Naive B cell (primary cell): ENCODE results near the gene TLE6. TPM values are rescaled to one million over a fixed set of nuclear protein-coding genes. Genes with fewer than 3 reads are reported as not detected.
A peak's percentile ranks its signal among the peaks of the same experiment; 100 is the strongest.

Experiments
- ATAC-seq, 2 donors: fragments of 150-1000 bp; cut with Tn5 transposase; 2 replicates each; pipeline ENCODE4 v1.10.0; 2021; ENCODE audit warnings: low read depth in 2 of 2, mild to moderate bottlenecking in 2 of 2, moderate library complexity in 2 of 2
- DNase-seq: peaks from one replicate; pipeline ENCODE4 v3.0.0; 2022
- H3K27ac Mint-ChIP-seq, 6 donors: one replicate each; pipeline ENCODE4 v1.8.0; 2020 to 2022; ENCODE audit warnings: mild to moderate bottlenecking in 6 of 6, mixed read lengths in 6 of 6, moderate library complexity in 5 of 6, inconsistent platforms in 2 of 6
- H3K27me3 Mint-ChIP-seq, 3 donors: one replicate each; pipeline ENCODE4 v1.8.0; 2021 to 2022; ENCODE audit warnings: mixed read lengths in 3 of 3, mild to moderate bottlenecking in 1 of 3
- H3K36me3 Mint-ChIP-seq, 2 donors: one replicate each; pipeline ENCODE4 v1.8.0; 2020 to 2022; ENCODE audit warnings: mixed read lengths in 2 of 2, inconsistent platforms in 1 of 2, mild to moderate bottlenecking in 1 of 2
- H3K4me1 Mint-ChIP-seq, 3 donors: one replicate each; pipeline ENCODE4 v1.8.0; 2020 to 2022; ENCODE audit warnings: mixed read lengths in 3 of 3, inconsistent platforms in 1 of 3, mild to moderate bottlenecking in 1 of 3, moderate library complexity in 1 of 3
- H3K4me3 Mint-ChIP-seq, 8 donors: one replicate each; pipeline ENCODE4 v1.8.0; 2020 to 2022; ENCODE audit warnings: mild to moderate bottlenecking in 8 of 8, mixed read lengths in 8 of 8, moderate library complexity in 8 of 8, inconsistent platforms in 2 of 8
- H3K9me3 Mint-ChIP-seq, 7 donors: one replicate each; pipeline ENCODE4 v1.8.0; 2020 to 2022; ENCODE audit warnings: mixed read lengths in 7 of 7, mild to moderate bottlenecking in 5 of 7, inconsistent platforms in 2 of 7, moderate library complexity in 1 of 7
- polyA plus RNA-seq, 6 donors: library from polyadenylated mRNA; unstranded; fragments of 300-500 nt; fragmentation: Illumina TruSeq; gene quantifications; one replicate each; pipeline ENCODE4 v1.2.3, GENCODE V29; 2021; ENCODE audit warnings: low read depth in 6 of 6

Gene TLE6
- polyA plus RNA-seq, 6 donors from 2014 or later = 0.43 to 10.7 (median 1.8) TPM

DNA sequence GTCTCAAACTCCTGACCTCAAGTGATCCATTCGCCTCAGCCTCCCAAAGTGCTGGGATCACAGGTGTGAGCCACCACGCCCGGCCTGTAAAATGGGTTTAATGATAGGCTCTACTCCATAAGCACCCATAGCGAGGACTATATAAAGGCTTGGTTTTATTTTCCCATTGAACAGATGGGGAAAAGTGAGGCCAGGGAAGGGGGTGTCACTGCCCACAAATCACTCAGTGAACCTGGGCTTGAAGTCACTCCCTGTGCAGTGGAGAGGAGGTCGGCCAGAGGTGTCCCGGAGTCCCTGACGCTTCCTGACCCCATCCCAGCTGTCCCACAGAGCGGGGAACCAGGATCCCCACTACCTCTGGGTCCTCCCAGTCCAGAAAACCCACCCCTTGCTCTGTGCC is 36.8 kb downstream of the TLE6 start:
- ATAC-seq (no peak), DNase-seq (no peak)
- Mint-ChIP-seq H3K27ac (no peak overlapping the region), H3K36me3 (no peaks in the 10 kb centered on the region), H3K4me3 (no peak overlapping the region), H3K9me3 (no peaks in the 10 kb centered on the region), H3K4me1 (no peaks in the 10 kb centered on the region), H3K27me3 (peaks cover 0 to 5% (median 0%) of the 10 kb centered on the region in 3 donors)

DNA sequence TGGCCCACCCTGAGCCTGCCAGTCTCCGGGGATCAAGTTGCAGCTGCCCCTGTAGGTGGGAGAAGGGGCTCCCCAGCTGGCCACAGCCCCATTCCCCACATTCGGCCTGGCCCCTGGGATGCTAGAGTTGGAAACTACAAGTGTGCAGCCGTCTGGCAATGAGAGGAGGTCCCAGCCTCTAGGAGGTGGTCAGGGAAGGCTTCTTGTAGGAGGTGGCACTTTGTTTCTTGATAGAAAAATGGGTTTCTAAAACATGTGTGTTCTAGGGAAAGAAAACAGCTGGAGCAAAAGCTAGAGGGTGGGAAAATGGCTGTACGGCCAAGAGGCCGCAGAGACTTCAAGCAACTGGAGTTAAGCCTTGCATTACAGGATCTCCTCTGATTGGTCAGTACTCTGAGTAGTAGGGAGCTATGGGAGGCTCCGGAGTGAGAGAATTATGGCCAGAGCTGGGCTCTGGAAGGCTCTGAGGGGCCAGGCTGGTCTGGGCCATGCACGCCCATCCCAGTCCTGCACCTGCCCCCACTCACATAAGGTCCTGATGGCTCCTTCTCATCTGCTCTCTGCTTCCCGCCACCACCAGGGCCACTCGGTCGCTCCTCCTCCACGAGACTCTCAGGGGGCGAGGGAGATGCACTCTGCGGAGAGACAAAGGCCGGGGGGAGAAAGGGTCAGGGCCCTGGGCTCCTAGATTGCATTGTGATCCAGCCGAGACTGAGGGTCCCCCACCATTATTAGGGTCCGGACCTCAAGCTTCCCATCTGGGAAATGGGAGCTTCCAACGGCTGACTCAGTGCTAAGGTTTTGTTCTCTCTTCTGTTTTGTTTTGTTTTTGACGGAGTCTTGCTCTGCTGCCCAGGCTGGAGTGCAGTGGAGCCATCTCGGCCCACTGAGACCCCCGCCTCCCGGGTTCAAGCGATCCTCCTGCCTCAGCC is 38.0 kb downstream of the TLE6 start:
- H3K36me3 Mint-ChIP-seq = no peaks in the 10 kb centered on the region
- H3K4me1 Mint-ChIP-seq = no peaks in the 10 kb centered on the region
- peaks cover 0 to 14% (median 4%) of the 10 kb centered on the region in 3 donors for H3K27me3 Mint-ChIP-seq
- H3K9me3 Mint-ChIP-seq = no peaks in the 10 kb centered on the region
- H3K4me3 Mint-ChIP-seq = no peak overlapping the region
- no peak overlapping the region for H3K27ac Mint-ChIP-seq
- DNase-seq (no peak), ATAC-seq (no peak)

DNA sequence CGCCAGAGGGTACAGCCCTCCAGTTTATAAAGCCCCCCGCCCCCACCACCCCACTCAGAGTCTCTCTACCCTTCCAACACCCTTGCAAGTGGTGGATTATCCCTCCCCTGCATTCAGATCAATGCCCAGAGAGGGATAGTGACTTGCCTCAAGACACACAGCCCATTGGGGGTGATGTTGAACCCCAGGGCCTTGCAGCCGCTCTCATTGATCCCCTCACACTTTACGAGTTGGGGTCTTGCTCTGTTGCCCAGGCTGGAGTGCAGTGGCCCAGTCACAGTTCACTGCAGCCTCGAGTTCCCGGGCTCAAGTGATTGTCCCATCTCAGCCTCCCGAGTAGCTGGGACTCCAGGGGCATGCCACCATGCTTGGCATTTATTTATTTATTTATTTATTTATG is 40.6 kb downstream of the TLE6 start:
- no peaks in the 10 kb centered on the region for H3K36me3 Mint-ChIP-seq
- ATAC-seq = no peak
- H3K9me3 Mint-ChIP-seq = no peaks in the 10 kb centered on the region
- no peak for DNase-seq
- peaks cover 0 to 23% (median 14%) of the 10 kb centered on the region in 3 donors for H3K27me3 Mint-ChIP-seq
- H3K4me3 Mint-ChIP-seq = no peak overlapping the region
- H3K27ac Mint-ChIP-seq = no peak overlapping the region
- no peaks in the 10 kb centered on the region for H3K4me1 Mint-ChIP-seq

DNA sequence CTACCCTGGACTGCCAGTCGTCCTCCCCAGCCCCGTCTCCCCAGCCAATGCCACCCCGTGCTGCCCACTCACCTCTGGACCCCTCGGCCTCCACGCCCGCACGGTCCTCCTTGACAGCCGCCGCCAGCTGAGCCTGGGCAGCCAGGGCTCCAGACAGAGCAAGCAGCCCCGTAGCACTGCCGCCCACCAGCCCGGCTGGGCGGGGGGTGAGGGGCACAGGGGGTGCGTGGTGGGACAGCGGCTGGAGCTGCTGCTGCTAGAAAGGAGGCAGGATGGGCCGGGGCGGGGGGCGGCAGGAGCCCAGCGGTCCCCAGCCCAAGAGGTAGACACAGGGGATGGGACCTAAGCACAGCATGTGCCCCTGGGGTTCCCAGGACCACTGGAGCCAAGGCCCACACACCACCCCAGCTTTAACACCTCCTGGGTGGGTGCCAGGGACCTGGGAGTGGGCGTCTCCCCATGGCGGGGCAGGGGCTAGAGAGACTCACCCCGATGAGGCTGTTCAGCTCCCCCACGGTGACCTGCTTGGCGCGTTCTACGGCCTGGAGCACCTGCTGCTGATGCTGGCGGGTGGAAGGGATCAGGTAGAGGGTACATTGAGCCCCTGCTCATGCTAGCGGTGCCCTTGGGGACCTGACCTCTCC is 42.0 kb downstream of the TLE6 start:
- Mint-ChIP-seq H3K9me3 (peaks cover 0 to 3% (median 0%) of the 10 kb centered on the region in 7 donors), H3K27ac (no peak overlapping the region)

DNA sequence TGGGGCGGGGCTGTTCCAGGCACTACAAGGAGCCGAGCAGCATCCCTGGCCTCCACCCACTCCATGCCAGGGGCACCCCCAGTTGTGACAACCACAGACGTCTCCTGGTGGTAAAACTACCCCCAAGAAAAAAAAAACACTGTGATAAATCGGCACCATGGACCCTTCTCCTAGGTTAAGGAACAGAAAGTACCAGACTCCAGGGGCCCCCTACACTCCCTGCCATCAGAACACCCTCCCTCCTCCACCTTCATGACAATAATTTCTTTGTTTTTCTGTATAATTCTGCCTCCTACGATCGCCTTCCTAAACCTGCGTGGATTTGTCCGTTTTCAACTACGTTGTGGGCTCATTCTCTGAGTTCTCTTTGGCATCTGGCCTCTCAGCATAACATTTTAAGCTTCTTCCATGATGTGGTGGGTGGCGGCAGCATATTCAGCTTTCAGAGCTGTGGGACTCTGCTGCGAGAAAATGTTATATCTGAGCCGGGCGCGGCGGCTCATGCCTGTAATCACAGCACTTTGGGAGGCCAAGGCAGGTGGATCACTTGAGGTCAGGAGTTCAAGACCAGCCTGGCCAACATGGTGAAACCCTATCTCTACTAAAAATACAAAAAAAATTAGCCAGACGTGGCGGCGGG is 43.1 kb downstream of the TLE6 start:
- H3K27me3 Mint-ChIP-seq = peaks cover 12 to 43% (median 37%) of the 10 kb centered on the region in 3 donors
- no peak overlapping the region for H3K4me3 Mint-ChIP-seq
- peaks cover 0 to 3% (median 0%) of the 10 kb centered on the region in 7 donors for H3K9me3 Mint-ChIP-seq
- no peak overlapping the region for H3K27ac Mint-ChIP-seq
- DNase-seq (no peak), ATAC-seq (no peak)
- H3K36me3 Mint-ChIP-seq = no peaks in the 10 kb centered on the region
- peaks cover 5 to 13% (median 5%) of the 10 kb centered on the region in 3 donors for H3K4me1 Mint-ChIP-seq

More for the DNA sequence above, 42.0 kb downstream of the TLE6 start:
- H3K4me1 Mint-ChIP-seq = peaks cover 0 to 2% (median under 1%) of the 10 kb centered on the region in 3 donors
- peaks cover 6 to 36% (median 26%) of the 10 kb centered on the region in 3 donors for H3K27me3 Mint-ChIP-seq
- no peak for DNase-seq
- ATAC-seq = no peak
- no peaks in the 10 kb centered on the region for H3K36me3 Mint-ChIP-seq
- H3K4me3 Mint-ChIP-seq = no peak overlapping the region

DNA sequence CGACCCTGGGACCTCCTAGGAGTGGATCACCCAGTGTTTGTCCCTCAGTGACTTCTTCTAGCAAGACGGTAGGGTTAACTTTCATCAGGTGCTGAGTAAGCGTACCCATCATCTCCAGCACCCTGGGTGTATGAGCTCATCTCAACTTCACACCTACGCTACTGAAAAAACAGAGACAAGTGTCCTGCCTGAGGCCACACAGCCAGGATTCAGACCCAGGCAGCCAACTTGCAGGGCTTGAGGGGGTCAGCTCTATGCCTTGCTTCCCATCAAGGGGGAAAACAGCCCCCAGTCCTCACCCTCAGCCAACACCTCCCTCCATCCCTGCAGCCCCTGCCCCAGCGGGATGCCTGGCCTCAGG is 47.1 kb downstream of the TLE6 start:
- DNase-seq (no peak), ATAC-seq (no peak)
- H3K27me3 Mint-ChIP-seq = peaks cover 17 to 60% (median 52%) of the 10 kb centered on the region in 3 donors
- H3K27ac Mint-ChIP-seq = no peak overlapping the region
- H3K36me3 Mint-ChIP-seq = no peaks in the 10 kb centered on the region
- H3K4me3 Mint-ChIP-seq = peak overlapping the region in 1 of 8 donors; percentile 53
- peaks cover 9 to 28% (median 16%) of the 10 kb centered on the region in 3 donors for H3K4me1 Mint-ChIP-seq
- peaks cover 0 to 3% (median 0%) of the 10 kb centered on the region in 7 donors for H3K9me3 Mint-ChIP-seq

DNA sequence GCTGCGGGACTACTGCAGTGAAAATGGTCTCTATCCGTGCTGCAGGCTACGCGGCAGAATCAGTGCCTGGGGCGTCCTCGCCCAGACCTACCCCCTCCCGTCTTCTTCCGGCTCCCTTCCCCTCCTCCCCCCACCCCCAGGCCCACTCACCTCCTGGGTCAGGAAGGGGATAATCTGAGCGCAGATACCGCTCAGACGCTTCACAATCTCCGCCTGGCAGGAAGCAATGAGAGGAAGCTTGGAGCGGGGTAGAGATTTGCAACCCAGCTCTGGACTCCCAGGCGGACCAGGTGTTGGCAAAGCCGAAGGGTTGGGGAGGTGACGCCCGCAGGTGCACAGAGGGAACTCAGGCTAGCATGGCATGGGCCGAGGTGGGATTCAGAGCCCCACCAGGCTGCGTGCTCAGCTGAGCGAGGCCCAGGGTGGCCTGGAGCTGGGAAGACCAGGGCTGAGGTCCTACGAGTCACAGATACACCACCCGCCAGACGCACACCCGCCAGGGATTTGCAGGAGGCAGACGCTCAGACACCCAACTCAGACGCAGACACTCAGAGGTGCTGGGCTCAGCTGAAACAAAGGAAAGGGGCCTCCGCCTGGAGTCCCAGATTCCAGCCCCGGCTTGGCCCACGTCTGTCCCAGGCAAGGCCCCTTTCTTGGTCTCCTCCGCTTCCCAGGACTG is 47.6 kb downstream of the TLE6 start:
- Mint-ChIP-seq H3K9me3 (peaks cover 0 to 3% (median 0%) of the 10 kb centered on the region in 7 donors), H3K27me3 (peaks cover 17 to 58% (median 54%) of the 10 kb centered on the region in 3 donors), H3K4me1 (peaks cover 9 to 28% (median 20%) of the 10 kb centered on the region in 3 donors), H3K4me3 (peak overlapping the region in 3 of 8 donors; percentile 18 to 53 (median 22)), H3K27ac (peak overlapping the region in 1 of 6 donors; percentile 54), H3K36me3 (no peaks in the 10 kb centered on the region)
- peak; percentile 23 to 34 for ATAC-seq
- DNase-seq = no peak

DNA sequence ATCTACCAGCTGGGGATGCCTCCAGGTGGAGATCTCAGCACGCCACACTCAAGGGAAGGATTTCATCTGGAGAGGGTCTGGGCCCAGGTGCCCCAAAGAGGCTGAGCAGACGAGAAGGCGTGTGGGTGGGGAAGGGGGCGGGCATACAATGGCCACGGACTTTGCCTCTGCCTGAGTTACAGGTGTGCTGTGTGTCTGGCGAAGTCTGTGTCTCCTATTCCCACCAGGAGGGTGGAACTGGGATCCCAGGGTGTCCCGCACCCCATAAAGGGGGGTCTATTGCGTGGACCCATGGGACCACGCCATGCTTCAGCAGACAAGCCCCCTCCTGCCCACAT is 48.2 kb downstream of the TLE6 start:
- ATAC-seq = no peak
- Mint-ChIP-seq H3K36me3 (no peaks in the 10 kb centered on the region), H3K27ac (peak overlapping the region in 1 of 6 donors; percentile 54), H3K27me3 (peaks cover 17 to 57% (median 54%) of the 10 kb centered on the region in 3 donors), H3K4me1 (peaks cover 14 to 28% (median 21%) of the 10 kb centered on the region in 3 donors), H3K4me3 (peak overlapping the region in 1 of 8 donors; percentile 63), H3K9me3 (peaks cover 0 to 3% (median 0%) of the 10 kb centered on the region in 7 donors)
- no peak for DNase-seq

DNA sequence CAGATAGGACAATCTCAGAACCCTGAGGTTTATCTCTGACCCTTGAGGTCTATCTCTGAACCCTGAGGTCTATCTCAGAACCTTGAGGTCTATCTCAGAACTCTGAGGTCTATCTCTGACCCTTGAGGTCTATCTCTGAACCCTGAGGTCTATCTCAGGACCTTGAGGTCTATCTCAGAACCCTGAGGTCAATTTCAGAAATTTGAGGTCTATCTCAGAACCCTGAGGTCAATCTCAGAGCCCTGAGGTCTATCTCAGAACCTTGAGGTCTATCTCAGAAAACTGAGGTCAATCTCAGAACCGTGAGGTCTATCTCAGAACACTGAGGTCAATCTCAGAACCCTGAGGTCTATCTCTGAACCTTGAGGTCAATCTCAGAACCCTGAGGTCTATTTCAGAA is 49.4 kb downstream of the TLE6 start:
- no peak overlapping the region for H3K27ac Mint-ChIP-seq
- no peak for ATAC-seq

DNA sequence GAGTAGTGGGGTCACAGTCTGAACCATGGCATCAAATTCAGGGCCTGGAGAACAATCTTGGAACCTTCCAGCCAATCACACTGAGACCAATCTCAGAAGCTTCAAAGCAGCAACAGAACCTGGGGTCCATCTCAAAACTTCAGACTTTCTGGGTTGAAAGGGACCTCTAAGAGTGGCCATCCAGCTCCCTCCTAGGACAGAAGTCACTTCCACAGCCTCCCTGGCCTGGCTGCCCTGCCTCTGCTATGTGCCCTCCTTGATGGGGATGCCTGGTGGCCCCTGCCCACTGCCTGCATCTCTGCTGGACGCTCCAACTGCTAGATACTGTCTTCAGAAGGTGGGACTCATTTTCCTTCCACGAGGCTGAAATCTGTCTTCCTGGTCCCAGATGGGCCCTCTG is 49.9 kb downstream of the TLE6 start:
- Mint-ChIP-seq H3K4me1 (peaks cover 14 to 28% (median 21%) of the 10 kb centered on the region in 3 donors), H3K4me3 (peak overlapping the region in 7 of 8 donors; percentile 30 to 74 (median 63)), H3K27ac (peak overlapping the region in 1 of 6 donors; percentile 27), H3K9me3 (peaks cover 0 to 3% (median 0%) of the 10 kb centered on the region in 7 donors), H3K27me3 (peaks cover 17 to 61% (median 52%) of the 10 kb centered on the region in 3 donors), H3K36me3 (no peaks in the 10 kb centered on the region)
- DNase-seq (no peak), ATAC-seq (no peak)

More for the DNA sequence above, 49.4 kb downstream of the TLE6 start:
- Mint-ChIP-seq H3K27me3 (peaks cover 17 to 60% (median 52%) of the 10 kb centered on the region in 3 donors), H3K9me3 (peaks cover 0 to 3% (median 0%) of the 10 kb centered on the region in 7 donors), H3K4me1 (peaks cover 14 to 28% (median 21%) of the 10 kb centered on the region in 3 donors), H3K36me3 (no peaks in the 10 kb centered on the region), H3K4me3 (no peak overlapping the region)
- no peak for DNase-seq

DNA sequence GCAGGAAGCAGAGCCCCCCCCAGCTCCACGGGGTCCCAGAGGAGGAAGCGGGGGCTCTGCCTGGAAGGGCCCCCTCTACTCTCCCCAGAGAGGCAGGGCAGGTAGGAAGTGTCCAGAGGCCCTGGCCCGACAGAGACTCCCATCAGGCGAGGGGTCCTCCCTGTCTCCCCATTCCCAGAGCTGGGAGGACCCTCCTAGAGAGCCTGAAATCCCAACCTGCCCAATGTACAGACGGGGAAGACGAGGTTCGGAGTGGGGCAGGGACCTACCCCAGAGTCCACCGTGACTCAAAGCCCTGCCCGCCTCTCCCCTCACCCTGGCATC is 50.6 kb downstream of the TLE6 start:
- ATAC-seq (no peak), DNase-seq (no peak)
- Mint-ChIP-seq H3K9me3 (peaks cover 0 to 3% (median 0%) of the 10 kb centered on the region in 7 donors), H3K27me3 (peaks cover 17 to 55% (median 46%) of the 10 kb centered on the region in 3 donors), H3K36me3 (no peaks in the 10 kb centered on the region), H3K27ac (peak overlapping the region in 1 of 6 donors; percentile 24), H3K4me1 (peaks cover 14 to 28% (median 21%) of the 10 kb centered on the region in 3 donors), H3K4me3 (peak overlapping the region; percentile 63 to 89 (median 78))

DNA sequence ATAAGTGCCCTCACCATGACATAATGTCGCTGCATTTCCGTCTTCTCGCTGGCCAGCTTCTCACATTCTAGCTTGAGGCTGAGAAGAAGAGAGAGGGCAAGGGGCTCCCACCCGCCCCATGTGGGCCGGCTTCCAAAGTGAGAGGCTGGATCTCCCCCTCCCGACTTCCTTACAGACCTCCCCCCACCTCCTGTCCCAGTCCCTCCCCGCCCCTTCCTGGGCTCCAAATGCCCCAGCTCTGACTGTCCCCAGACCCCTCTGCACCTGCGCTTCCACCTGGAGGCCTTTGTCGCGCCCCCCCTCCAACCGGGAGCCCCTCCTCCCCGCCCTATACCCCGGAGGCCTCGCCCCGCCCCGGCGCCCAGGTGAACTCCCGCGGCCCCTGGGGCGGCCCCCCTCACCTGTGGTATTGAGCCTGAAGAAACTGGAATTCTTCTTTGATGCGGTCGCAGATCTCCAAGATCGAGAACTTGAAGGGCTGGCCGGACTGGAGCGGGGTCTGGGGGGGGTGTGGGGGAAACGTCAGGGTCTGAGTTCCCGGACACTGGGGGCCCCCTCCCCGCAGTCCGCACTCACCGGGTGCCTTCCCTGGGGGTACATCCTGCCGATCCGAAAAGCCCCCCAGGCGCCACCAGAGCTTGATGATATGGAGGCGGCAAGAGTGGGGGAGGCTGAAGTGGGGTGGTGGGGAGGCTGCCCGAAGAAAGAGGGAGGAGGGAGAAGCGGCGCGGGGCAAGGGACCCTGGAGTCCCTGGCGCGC is 51.1 kb downstream of the TLE6 start:
- peaks cover 14 to 28% (median 23%) of the 10 kb centered on the region in 3 donors for H3K4me1 Mint-ChIP-seq
- ATAC-seq (peak; percentile 34 to 39), DNase-seq (peak; percentile 6)
- no peaks in the 10 kb centered on the region for H3K36me3 Mint-ChIP-seq
- H3K9me3 Mint-ChIP-seq = peaks cover 0 to 2% (median 0%) of the 10 kb centered on the region in 7 donors
- H3K27ac Mint-ChIP-seq = peak overlapping the region in 2 of 6 donors; percentile 24 to 44
- peak overlapping the region; percentile 63 to 89 (median 78) for H3K4me3 Mint-ChIP-seq
- H3K27me3 Mint-ChIP-seq = peaks cover 12 to 50% (median 41%) of the 10 kb centered on the region in 3 donors
